ENCODE results near the gene MRPL43. TPM values are rescaled to one million over a fixed set of nuclear protein-coding genes. Genes with fewer than 3 reads are reported as not detected.

The MRPL43 gene
- polyA plus RNA-seq, 3 donors: 94.5 to 128 (median 103) TPM

- no peak for DNase-seq
Measured at GRCh38 chr10:101008823-101009423, 21.6 kb upstream of the MRPL43 start.

- DNase-seq: no peak
Measured at GRCh38 chr10:101007915-101008822, 20.9 kb upstream of the MRPL43 start.

DNA sequence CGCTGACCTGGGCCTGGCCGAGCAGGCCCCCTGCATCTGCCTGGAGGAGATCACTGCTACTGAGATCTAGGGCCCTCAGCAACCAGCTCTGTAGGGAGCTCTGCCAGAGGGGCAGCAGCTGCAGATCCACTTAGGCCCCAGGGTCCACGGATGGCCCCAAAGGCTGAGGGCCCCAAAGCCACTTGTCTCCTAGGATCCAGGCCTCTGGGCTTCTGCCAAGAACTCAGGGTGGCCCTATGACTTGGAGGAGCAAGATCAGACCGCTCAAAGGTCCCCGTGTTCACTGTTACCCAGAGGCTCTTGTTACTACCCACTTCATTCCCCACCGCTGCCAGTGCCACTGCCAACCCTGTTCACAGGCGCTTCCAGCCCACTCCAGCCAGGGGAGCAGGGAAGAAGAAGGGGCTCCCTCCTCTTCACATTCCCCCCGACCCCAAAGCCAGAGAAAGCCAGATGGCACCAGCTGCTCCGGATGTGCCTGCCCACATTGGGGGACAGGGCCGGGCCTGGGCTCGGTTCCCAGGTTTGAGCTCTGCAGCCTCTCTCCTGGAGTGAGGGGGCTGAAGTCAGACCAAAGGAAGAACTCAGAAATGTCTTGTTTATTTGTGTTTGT, 19.9 kb upstream of the MRPL43 start:
- DNase-seq: no peak

GRCh38 chr10:101006593-101007098, 19.3 kb upstream of the MRPL43 start:
- DNase-seq: no peak

- DNase-seq: no peak
Measured at GRCh38 chr10:101005869-101006567, 18.7 kb upstream of the MRPL43 start.

DNA sequence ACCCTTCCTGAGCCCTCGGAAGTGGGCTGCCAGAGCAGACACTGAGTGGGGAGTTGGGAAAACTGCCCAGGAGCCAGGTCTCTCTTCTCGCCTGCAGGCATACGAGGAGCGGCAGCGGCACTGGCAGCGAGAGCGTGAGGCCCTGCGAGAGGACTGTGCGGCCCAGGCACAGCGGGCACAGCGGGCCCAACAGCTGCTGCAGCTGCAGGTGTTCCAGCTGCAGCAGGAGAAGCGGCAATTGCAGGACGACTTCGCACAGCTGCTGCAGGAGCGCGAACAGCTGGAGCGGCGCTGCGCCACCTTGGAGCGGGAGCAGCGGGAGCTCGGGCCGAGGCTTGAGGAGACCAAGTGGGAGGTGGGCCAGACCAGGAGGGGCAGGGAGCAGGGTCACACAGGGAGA, 18.1 kb upstream of the MRPL43 start:
- no peak for DNase-seq

DNA sequence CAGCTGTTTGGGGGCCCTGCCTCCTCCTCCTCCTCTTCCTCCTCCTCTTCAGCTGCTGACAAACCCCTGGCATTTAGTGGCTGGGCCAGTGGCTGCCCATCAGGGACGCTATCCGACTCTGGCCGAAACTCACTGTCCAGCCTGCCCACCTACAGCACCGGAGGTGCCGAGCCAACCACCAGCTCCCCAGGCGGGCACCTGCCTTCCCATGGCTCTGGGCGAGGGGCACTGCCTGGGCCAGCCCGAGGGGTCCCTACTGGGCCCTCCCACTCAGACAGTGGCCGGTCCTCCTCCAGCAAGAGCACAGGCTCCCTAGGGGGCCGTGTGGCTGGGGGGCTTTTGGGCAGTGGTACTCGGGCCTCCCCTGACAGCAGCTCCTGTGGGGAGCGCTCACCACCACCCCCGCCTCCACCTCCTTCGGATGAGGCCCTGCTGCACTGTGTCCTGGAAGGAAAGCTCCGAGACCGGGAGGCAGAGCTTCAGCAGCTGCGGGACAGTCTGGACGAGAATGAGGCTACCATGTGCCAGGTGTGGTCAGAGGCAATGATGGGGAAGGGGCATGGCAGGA, 16.4 kb upstream of the MRPL43 start:
- DNase-seq: no peak

GRCh38 chr10:101002456-101002855, 15.2 kb upstream of the MRPL43 start:
- no peak for DNase-seq

DNA sequence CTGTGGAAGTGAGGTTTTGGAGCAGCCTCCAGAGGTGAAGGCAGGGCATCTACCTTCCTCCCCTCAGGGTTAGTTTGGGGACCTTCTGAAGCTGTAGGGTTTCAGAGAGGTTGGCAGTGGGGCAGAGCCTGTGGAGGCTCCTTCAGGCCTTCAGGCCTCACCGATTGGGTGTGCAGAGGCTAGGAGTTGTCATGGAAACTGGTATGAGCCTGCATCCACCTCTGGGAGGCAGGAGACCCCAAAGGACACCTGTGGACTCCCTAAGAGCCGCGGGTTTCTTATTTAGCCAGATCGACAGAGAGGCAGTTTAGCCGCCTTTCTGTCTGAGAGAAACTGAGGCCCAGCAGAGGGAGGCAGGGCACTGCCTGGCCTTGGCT, 14.3 kb upstream of the MRPL43 start:
- DNase-seq: no peak

DNA sequence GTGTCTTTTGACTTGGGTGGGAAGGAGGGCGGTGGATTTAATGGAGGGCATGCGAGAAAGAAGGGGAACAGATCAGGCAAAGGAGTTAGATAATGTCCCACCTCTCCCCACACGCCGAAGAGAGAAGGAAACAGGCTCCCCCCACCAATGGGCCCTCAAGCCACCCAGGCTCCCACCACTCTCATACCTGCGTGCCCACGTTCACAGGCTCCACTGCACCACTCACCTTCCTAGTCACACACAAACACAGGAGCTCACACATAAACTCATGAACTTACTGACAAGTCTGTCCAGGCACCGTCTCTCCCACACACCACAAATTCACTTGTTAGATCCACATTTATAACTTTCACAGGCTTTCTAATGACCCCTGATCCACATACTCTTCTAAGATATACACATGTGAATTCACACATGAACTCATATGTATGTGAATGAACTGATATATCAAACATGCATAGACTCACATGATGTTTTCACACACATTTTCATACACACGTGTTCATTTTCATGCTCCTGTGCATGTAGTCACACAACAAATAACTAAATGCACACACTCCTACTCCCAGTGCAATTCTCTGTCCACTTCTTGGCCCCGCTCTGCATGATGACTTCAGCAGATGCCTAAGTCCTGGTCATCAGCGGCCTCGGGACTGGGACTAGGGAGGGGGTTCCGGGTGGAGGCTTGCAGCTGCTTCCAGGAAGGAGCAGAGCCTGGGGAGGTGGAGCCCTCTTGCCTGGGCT, 13.8 kb upstream of the MRPL43 start:
- DNase-seq: peak; percentile 82

- no peak for DNase-seq
Measured at GRCh38 chr10:101000127-101000914, 13.0 kb upstream of the MRPL43 start.

DNA sequence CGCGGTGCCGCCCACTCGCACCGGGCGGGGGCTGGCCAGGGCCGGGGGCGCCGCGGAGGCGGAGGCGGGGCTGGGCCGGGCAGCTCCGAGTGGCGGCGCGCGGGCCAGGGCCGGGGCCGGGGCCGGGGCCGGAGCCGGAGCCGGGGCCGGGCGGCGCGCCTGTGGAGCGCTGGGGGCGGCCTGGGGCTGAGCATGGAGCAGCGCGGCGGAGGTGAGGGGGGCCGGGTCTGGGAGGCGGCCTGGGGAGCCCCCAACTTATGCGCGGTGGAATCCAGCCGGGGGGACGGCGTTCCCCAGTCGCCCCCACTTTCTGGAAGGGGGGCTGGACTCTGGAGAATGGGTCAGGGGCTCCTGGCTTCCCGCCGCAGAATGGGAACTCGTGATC, 12.4 kb upstream of the MRPL43 start, which contains the start of gene LZTS2:
LZTS2 (plus strand) TSS at position 67 of the 385 bp plus-strand sequence. CDS start 2,731 bp downstream, outside the sequence.
- no peak for DNase-seq

DNA sequence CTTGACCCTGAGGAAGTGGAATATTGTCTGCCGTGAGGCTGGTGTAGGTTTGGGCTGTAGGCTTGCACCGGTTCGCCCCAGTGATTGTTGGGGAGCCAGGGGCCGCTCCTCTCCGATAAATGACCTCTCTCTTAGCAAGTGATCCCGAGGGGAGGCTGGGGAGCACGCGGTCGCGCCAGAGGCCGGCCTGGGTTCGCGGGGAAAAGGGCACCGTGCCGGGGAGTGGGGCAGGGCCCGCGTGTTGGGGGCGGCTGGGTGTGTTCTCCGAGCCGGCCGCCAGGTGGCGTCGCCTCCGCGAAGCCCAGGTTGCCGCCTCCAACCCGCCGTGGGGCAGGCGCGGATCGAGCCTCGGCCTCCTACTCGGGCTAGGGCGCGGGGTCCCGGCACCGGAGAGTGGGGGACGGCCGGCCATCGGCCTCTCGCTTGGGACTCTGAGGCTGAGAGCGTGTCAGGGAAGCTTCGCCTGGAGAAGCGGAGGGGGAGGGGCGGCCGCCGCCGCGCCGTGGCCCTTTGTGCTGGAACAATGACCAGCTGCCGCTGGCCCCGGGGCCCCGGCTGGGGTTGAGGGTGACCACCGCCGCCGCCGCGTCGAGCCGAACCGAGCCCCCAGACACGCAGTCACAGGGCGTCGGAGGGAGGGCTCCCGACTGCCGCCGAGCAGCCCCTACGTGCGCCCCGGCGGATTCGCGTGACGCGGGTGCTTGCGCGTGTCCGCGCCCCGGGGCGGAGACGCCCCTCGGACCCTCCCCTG, 11.9 kb upstream of the MRPL43 start:
- DNase-seq: no peak

GRCh38 chr10:100998183-100998990, 11.1 kb upstream of the MRPL43 start:
- DNase-seq: peak; percentile 90

- no peak for DNase-seq
Measured at GRCh38 chr10:100997360-100998182, 10.3 kb upstream of the MRPL43 start.

DNA sequence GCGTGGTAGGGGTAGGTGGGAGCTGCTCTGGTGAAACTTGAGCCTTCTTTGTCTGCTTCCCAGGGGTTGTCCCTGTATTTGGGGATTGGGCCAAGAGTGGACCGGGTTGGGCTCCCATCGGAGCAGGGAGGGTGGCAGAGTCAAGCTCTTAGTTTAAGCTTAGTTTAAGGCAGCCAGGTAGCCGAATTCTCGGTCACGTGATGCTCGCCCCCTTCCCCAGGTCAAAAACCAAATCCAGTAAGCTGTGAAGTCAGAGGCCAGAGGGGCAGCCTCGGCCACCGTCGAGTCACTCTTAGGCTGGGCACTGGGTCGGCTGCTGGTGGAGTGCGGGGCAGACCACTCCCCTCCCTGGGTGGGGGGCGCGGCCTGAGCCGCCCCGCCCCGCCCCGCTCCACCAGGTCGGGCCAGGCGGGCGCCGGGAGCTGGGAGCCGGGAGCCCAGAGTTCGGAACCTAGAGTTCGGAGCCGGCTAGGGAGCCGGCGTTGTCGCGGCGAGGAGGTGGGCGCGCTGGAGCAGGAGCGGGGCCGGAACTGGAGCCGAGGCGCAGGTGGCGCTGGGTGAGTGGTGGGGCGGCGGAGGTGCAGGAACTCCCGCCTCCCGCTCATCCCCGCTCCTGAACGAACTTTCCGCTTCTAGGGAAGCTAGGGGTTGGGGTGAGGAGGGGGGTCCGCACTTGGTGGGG, 9.5 kb upstream of the MRPL43 start:
- DNase-seq: no peak

DNA sequence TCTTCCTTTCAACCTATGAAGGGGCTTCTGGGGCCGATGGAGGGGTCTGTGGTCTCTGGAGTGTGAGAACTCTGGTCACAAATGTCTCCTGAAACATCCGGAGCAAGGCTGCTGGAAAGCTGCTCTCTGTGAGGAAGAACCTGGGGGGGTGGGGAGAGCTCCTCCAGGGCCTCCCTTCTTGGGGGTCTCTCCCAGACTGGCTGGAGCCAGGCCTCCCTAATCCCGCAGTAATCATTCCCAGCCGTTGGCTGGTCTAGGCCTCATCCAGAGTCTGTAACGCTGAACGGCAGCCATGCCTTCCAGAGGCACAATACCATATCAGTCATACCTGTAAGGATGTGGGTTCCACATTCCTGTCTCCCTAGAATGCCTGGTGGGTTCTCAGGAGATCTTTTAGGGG, 7.9 kb upstream of the MRPL43 start:
- no peak for DNase-seq
